ENCODE data around the gene NFATC1.
A peak's percentile ranks its signal among the peaks of the same experiment; 100 is the strongest.

The NFATC1 gene

GRCh38 chr18:79526468-79527460 is 131.0 kb downstream of the NFATC1 start:
- DNase-seq = no peak

DNA sequence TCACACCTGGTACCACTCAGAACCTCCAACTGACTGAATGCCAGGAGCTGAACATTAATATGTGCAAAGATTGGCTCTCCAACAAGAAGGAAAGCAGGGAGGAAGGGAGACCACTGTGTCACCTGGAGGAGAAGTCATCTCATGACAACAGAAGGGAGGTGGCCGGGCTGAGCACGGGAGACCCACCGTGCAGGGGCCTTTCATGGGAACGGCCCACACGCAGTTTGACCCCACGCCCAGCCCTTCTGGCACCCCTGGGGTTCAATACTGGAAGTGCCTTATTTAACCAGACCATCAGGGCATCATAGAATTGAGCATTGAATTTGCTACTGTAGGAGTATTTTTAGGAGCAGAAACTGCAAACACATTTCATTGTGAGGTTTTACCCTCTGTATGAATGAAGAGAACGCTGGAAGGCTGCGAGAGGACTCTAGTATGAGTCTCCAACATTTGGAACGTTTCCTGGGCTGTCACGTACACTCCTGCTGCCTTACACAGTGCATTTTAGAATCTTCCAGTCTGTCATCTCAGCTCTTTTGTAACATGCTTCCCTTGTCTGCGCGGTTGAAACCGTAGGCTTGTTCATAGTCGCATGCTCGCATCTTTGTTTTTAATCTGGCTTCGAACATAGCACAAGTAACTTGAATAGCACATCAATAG is 132.1 kb downstream of the NFATC1 start:
- DNase-seq = no peak

GRCh38 chr18:79528316-79528695 is 132.6 kb downstream of the NFATC1 start:
- DNase-seq = no peak

DNA sequence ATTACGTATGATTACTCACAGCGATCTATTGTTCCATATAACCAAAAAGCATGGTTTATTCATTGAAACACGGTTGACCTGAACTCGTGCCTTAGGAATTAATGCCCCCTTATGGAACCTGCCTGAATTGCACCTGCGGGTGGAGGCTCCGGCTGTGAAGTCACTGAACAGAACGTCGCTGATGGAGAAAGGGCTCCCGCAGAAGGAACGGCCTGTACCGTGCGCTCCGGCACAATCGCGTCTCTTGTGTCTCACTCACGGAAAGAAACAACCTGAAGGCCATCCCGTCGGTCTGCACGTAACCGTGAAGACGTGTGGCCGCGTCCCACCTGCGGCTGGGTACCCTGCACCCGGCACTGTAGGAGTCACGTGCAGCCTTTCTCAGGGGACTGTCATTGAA is 133.1 kb downstream of the NFATC1 start:
- peak; percentile 71 for DNase-seq

GRCh38 chr18:79529296-79529695 is 133.6 kb downstream of the NFATC1 start:
- DNase-seq = no peak

DNA sequence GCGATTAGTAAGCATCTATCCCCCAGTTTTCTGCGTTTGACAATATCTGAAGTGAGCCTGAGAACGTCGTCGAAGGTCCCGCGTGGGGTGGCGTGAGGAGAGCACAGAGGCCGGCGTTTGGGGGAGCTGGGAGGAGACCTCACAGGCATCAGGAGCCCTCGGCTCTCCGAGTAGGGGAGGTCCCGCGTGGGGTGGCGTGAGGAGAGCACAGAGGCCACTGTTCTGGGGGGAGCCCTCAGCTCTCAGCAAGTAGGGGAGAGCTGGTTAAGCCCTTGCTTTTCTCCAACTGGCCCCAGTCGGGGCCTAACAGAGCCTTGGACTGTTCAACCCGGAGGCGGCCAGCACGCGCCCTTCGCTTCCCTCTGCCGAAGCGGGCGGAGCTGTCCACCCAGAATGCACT is 134.3 kb downstream of the NFATC1 start:
- no peak for DNase-seq

GRCh38 chr18:79530821-79531220 is 135.1 kb downstream of the NFATC1 start:
- DNase-seq = no peak

DNA sequence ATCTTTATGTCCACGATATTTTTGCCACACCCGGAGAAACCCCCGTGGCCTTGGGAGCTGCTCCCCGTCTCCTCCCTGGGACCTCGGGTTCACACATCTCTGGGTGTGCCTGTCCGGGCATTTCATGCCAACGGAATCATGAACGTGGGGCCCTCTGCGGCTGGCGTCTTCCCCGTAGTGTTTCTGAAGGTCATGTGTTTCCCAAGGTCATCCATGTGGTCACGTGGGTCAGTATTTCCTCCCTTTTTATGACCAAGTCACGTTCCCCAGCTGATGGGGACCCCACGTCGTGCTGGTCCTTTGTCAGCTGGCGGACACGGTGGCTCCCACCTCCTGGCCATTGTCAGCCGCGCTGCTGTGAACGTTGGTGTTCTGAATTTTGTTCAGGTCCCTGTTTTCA is 135.7 kb downstream of the NFATC1 start:
- no peak for DNase-seq

DNA sequence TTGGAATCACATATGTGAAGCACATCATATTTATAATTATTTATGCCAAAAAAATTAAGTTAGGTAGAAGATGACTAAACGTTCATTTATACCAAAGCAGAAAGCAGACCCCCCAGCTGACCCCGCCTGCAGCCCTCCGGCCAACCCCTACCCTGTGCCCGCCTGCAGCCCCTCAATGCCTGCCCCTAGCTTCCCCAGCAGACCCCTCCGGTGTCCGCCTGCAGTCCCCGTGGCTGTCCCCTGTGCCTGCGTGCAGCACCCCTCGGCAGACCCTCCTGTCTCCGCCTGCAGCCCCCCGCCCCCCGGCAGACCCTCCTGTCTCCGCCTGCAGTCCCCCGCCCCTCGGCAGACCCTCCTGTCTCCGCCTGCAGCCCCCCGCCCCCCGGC is 136.2 kb downstream of the NFATC1 start:
- DNase-seq = no peak

GRCh38 chr18:79532313-79533007 is 136.7 kb downstream of the NFATC1 start:
- DNase-seq = no peak

- DNase-seq = no peak
Observed at GRCh38 chr18:79533146-79533545, 137.4 kb downstream of the NFATC1 start.

DNA sequence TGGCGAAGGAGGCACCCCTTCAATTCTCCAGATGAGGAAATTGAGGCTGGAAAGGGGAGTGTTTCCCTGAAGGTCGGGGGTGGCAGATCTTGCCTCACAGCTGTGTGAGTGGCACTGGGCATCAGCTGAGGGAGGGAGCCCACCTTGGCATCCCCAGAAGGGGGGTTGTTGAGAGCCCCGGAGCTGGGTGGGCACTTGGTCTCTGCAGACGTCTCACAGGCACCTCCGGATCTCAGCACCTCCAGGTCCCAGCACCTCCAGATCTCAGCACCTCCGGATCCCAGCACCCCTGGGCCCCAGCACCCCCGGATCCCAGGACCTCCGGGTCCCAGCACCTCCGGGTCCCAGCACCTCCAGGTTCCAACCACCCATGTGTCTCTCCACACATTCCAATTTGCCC is 137.9 kb downstream of the NFATC1 start:
- DNase-seq = no peak

- no peak for DNase-seq
Observed at GRCh38 chr18:79534356-79534755, 138.6 kb downstream of the NFATC1 start.

DNA sequence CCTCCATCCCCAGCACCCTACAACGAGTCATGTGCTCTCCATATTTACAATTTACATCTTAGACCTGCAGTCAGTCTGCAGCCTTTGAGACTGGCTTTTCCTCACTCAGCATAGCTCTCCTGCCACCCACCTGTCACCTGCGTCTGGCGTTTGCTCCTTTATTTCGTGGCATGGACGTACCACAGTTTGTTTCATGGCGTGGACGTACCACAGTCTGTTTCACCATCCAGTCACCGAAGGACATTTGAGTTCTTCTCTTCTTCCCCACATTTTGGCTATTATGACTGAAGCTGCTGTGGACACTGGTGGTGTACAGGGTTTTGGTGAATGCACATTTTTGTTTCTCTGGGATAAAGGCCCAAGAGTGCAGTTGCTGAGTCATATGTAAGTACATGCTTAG is 142.0 kb downstream of the NFATC1 start:
- DNase-seq = no peak

- no peak for DNase-seq
Observed at GRCh38 chr18:79538635-79539034, 142.9 kb downstream of the NFATC1 start.

DNA sequence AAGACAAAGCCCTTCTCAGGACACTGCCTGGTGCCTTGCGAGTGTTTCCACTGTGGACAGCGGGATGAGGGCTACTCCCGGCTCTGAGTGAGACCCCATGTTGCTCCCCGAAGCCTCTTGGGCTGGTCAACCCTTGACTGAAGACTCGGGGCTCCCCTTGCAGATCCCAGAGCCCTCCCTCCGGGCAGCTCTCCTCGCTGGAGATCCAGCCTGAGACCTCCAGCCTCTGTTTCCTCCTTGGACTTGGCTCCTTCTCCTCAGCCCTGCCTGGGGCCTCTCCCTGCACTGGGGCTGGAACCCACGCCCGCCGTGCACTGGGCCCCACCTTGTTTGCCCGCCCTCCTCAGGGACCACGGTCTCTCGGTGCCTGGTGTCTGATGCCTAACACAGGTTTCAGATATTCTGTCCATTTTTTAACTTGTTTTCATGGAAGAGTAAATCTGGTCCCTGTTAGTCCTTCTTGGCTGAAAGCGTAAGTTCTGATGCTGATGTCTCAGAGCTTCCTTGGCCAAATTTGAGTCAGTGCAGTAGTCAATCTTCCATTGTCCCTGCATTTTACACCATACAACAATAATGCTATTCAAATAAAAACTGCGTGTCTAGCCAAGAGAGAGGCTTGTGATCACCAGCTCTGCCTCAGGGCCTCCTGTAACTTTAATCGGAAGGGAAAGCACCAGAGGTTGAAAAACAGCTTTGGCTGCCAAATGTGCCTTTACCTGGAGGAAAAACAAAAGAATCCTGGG is 144.6 kb downstream of the NFATC1 start:
- no peak for DNase-seq

DNA sequence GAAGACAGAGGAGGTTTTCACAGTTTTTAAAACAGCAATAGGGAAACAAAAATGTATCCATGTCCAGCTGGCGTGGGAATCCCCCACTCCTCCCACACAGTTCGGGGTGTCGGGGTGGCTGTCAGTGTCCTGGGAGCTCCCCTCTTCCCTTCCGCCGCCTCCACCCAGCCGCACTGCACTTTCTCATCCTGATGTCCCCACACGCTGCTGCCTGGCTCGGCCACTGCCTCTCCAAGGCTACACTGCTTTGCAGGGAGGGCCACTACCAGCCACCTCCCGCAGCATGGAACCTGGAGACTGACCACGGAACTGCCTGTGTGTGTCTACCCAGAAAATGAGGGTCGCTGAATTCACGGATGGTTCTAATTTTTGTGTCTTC is 145.2 kb downstream of the NFATC1 start:
- DNase-seq = no peak

- DNase-seq = no peak
Observed at GRCh38 chr18:79542213-79542612, 146.5 kb downstream of the NFATC1 start.

- DNase-seq = no peak
Observed at GRCh38 chr18:79542876-79543750, 147.4 kb downstream of the NFATC1 start.

DNA sequence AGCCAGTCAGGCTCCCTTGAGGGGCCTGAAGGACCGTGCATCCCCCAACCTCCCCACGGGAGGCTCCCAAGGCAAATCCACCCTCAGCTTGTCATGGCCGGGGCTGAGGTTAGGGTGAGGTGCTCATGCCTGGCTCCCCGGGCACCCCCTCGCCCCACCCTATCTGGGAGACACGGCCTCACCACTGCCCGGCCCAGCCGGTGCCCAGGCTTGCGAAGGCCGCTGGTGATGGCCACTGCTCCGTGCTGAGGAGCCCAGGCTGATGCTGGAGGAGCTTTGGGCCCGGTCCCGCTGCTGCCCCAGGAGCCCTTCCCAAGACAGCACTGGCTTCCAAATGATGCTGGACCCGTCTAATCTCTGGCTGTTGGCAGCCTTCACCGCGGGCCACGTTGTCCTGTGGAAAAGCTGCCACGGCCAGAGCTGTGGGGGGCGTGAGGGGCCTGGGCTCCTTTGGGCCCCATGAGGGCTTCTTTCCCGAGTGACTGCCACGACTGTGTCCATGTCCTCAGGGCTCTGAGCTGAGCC is 148.2 kb downstream of the NFATC1 start:
- DNase-seq = no peak

GRCh38 chr18:79544386-79544963 is 148.7 kb downstream of the NFATC1 start:
- DNase-seq = no peak
